Measurements from ENCODE around the gene PTPRC.

DNA sequence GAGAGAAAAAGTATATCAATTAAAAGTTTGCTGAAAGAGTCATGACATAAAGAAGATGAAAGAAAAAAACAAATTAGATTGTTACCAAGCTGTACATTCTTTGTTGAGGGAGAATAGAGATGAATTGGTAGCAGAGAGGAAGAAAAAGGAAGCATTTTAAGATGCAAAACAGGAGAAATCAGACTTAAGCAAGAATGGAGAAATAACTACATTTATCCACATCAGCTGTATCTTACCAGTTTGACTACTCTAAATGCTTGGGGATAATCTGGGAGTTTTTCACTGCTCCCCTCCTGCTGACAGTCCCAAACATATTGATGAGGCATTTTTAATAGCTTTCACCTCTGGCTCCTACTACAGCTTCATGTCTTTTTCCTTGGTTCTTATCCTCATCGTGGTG lies 16.8 kb upstream of the PTPRC start:
- TF ChIP-seq POLR2A (IDR thresholded peaks at IDR 0.05): no peak
- no peak for TF ChIP-seq CTCF (IDR thresholded peaks at IDR 0.05)
